Activated naive CD8-positive, alpha-beta T cell treated with anti-CD3 and anti-CD28 coated beads for 36 hours (primary cell): ENCODE results near the gene CALY. TPM values are rescaled to one million over a fixed set of nuclear protein-coding genes. Genes with fewer than 3 reads are reported as not detected.
A peak's percentile ranks its signal among the peaks of the same experiment; 100 is the strongest.
"Not testable (repeated sequence)": the region's sequence is repeated elsewhere in the genome, so short reads cannot be mapped to it uniquely, and the experiment has no call there.

Source experiments
- DNase-seq: peaks from one replicate; pipeline ENCODE4 v3.0.0; 2021
- H3K27ac Mint-ChIP-seq: one replicate; pipeline ENCODE4 v1.8.0; 2022; ENCODE audit warnings: mild to moderate bottlenecking, moderate library complexity, mixed read lengths
- H3K27me3 Mint-ChIP-seq: one replicate; pipeline ENCODE4 v1.8.0; 2022; ENCODE audit warnings: mild to moderate bottlenecking, mixed read lengths
- H3K36me3 Mint-ChIP-seq: one replicate; pipeline ENCODE4 v1.8.0; 2021; ENCODE audit warnings: mild to moderate bottlenecking, mixed read lengths
- H3K4me1 Mint-ChIP-seq: one replicate; pipeline ENCODE4 v1.8.0; 2021; ENCODE audit warnings: mixed read lengths
- H3K4me3 Mint-ChIP-seq: one replicate; pipeline ENCODE4 v1.8.0; 2022; ENCODE audit warnings: mild to moderate bottlenecking, moderate library complexity, mixed read lengths
- H3K9me3 Mint-ChIP-seq: one replicate; pipeline ENCODE4 v1.8.0; 2022; ENCODE audit warnings: mixed read lengths
- total RNA-seq, 2 experiments: library from RNA; stranded (reverse); gene quantifications; one replicate each; pipeline ENCODE4 v1.2.3, GENCODE V29; 2021

Gene CALY
- total RNA-seq, 2 experiments from 2014 or later, result not detected

GRCh38 chr10:133332936-133333699 is 3.6 kb downstream of the CALY start:
- no peaks in the 10 kb centered on the region for H3K36me3 Mint-ChIP-seq
- H3K27me3 Mint-ChIP-seq, result peaks cover 44% of the 10 kb centered on the region
- H3K9me3 Mint-ChIP-seq, result no peaks in the 10 kb centered on the region
- DNase-seq, result no peak
- H3K4me1 Mint-ChIP-seq, result peaks cover 6% of the 10 kb centered on the region
- no peak overlapping the region for H3K27ac Mint-ChIP-seq
- H3K4me3 Mint-ChIP-seq, result no peak overlapping the region

- Mint-ChIP-seq H3K4me1 (peaks cover 10% of the 10 kb centered on the region), H3K27ac (no peak overlapping the region), H3K36me3 (no peaks in the 10 kb centered on the region), H3K27me3 (peaks cover 67% of the 10 kb centered on the region), H3K4me3 (no peak overlapping the region), H3K9me3 (no peaks in the 10 kb centered on the region)
- DNase-seq, result peak; percentile 87
These were observed 7.0 kb downstream of the CALY start for GRCh38 chr10:133329491-133330202.

GRCh38 chr10:133328358-133329343 is 8.0 kb downstream of the CALY start:
- no peak for DNase-seq
- H3K36me3 Mint-ChIP-seq, result no peaks in the 10 kb centered on the region
- peaks cover 63% of the 10 kb centered on the region for H3K27me3 Mint-ChIP-seq
- H3K9me3 Mint-ChIP-seq, result no peaks in the 10 kb centered on the region
- H3K4me3 Mint-ChIP-seq, result no peak overlapping the region
- no peak overlapping the region for H3K27ac Mint-ChIP-seq
- peaks cover 10% of the 10 kb centered on the region for H3K4me1 Mint-ChIP-seq

- H3K4me1 Mint-ChIP-seq, result peaks cover 10% of the 10 kb centered on the region
- H3K27me3 Mint-ChIP-seq, result peaks cover 56% of the 10 kb centered on the region
- no peak overlapping the region for H3K27ac Mint-ChIP-seq
- no peaks in the 10 kb centered on the region for H3K36me3 Mint-ChIP-seq
- H3K9me3 Mint-ChIP-seq, result no peaks in the 10 kb centered on the region
- no peak for DNase-seq
- no peak overlapping the region for H3K4me3 Mint-ChIP-seq
These were observed 8.9 kb downstream of the CALY start for GRCh38 chr10:133327651-133328357.

GRCh38 chr10:133326745-133327650 is 9.7 kb downstream of the CALY start:
- no peak overlapping the region for H3K27ac Mint-ChIP-seq
- no peak for DNase-seq
- H3K4me1 Mint-ChIP-seq, result peaks cover 10% of the 10 kb centered on the region
- peaks cover 48% of the 10 kb centered on the region for H3K27me3 Mint-ChIP-seq
- no peak overlapping the region for H3K4me3 Mint-ChIP-seq
- no peaks in the 10 kb centered on the region for H3K36me3 Mint-ChIP-seq
- no peaks in the 10 kb centered on the region for H3K9me3 Mint-ChIP-seq

- no peak for DNase-seq
- H3K36me3 Mint-ChIP-seq, result no peaks in the 10 kb centered on the region
- H3K4me3 Mint-ChIP-seq, result no peak overlapping the region
- peaks cover 46% of the 10 kb centered on the region for H3K27me3 Mint-ChIP-seq
- peaks cover 10% of the 10 kb centered on the region for H3K4me1 Mint-ChIP-seq
- no peaks in the 10 kb centered on the region for H3K9me3 Mint-ChIP-seq
- no peak overlapping the region for H3K27ac Mint-ChIP-seq
These were observed 10.5 kb downstream of the CALY start for GRCh38 chr10:133326223-133326551.

- no peak for DNase-seq
- H3K9me3 Mint-ChIP-seq, result no peaks in the 10 kb centered on the region
- peaks cover 46% of the 10 kb centered on the region for H3K27me3 Mint-ChIP-seq
- H3K27ac Mint-ChIP-seq, result no peak overlapping the region
- H3K4me1 Mint-ChIP-seq, result peaks cover 10% of the 10 kb centered on the region
- no peaks in the 10 kb centered on the region for H3K36me3 Mint-ChIP-seq
- H3K4me3 Mint-ChIP-seq, result peak overlapping the region; percentile 73
These were observed 11.1 kb downstream of the CALY start for GRCh38 chr10:133325440-133326222.

GRCh38 chr10:133324857-133325260 is 11.8 kb downstream of the CALY start:
- Mint-ChIP-seq H3K9me3 (no peaks in the 10 kb centered on the region), H3K4me1 (peaks cover 10% of the 10 kb centered on the region), H3K4me3 (no peak overlapping the region), H3K36me3 (no peaks in the 10 kb centered on the region), H3K27me3 (peaks cover 47% of the 10 kb centered on the region), H3K27ac (no peak overlapping the region)
- DNase-seq, result no peak

- H3K36me3 Mint-ChIP-seq, result no peaks in the 10 kb centered on the region
- peaks cover 47% of the 10 kb centered on the region for H3K27me3 Mint-ChIP-seq
- H3K27ac Mint-ChIP-seq, result no peak overlapping the region
- peaks cover 8% of the 10 kb centered on the region for H3K4me1 Mint-ChIP-seq
- peak; percentile 66 for DNase-seq
- no peak overlapping the region for H3K4me3 Mint-ChIP-seq
- H3K9me3 Mint-ChIP-seq, result no peaks in the 10 kb centered on the region
These were observed 12.4 kb downstream of the CALY start for GRCh38 chr10:133324198-133324792.

GRCh38 chr10:133322064-133322709 is 14.5 kb downstream of the CALY start:
- not testable (repeated sequence) for H3K4me3 Mint-ChIP-seq, H3K36me3 Mint-ChIP-seq, H3K9me3 Mint-ChIP-seq, H3K4me1 Mint-ChIP-seq, DNase-seq, H3K27ac Mint-ChIP-seq
- H3K27me3 Mint-ChIP-seq, result peaks cover 29% of the 10 kb centered on the region

GRCh38 chr10:133320852-133321422 is 15.8 kb downstream of the CALY start:
- DNase-seq, H3K4me3 Mint-ChIP-seq, H3K36me3 Mint-ChIP-seq, H3K4me1 Mint-ChIP-seq, H3K9me3 Mint-ChIP-seq, H3K27ac Mint-ChIP-seq: not testable (repeated sequence)
- H3K27me3 Mint-ChIP-seq, result peaks cover 17% of the 10 kb centered on the region

GRCh38 chr10:133318494-133319127 is 18.1 kb downstream of the CALY start:
- Mint-ChIP-seq H3K27ac (no peak overlapping the region), H3K27me3 (peaks cover 12% of the 10 kb centered on the region)

More at GRCh38 chr10:133318494-133319127, 18.1 kb downstream of the CALY start:
- H3K9me3 Mint-ChIP-seq, result no peaks in the 10 kb centered on the region
- H3K4me1 Mint-ChIP-seq, result peaks cover 6% of the 10 kb centered on the region
- DNase-seq, result peak; percentile 72
- peak overlapping the region; percentile 48 for H3K4me3 Mint-ChIP-seq
- H3K36me3 Mint-ChIP-seq, result no peaks in the 10 kb centered on the region
